K562 (cell line): ENCODE results near the gene LRRK1. TPM values are rescaled to one million over a fixed set of nuclear protein-coding genes. Genes with fewer than 3 reads are reported as not detected.
A peak's percentile ranks its signal among the peaks of the same experiment; 100 is the strongest.

ENCODE experiments used
- ATAC-seq: fragments of 200-7000 bp; cut with Tn5 transposase; 3 replicates; pipeline ENCODE4 v1.9.1; 2020; ENCODE audit warnings: moderate library complexity
- BruUV-seq: library from RNA; stranded (reverse); fragments of 400-500 nt; replicated peaks from 2 replicates; lab custom pipeline; 2021; lab: Mats Ljungman, UMichigan
- CTCF ChIA-PET: fragments of 300-600 bp; formaldehyde crosslinking; extraction: SDS; loops from one replicate; lab custom pipeline; 2021; ENCODE audit warnings: low intra/inter-chr PET ratio; lab: Yijun Ruan, JAX
- POLR2A ChIA-PET: fragments of 300-600, 350-650 bp; sonication (Branson Sonifier 250); formaldehyde crosslinking; extraction: SDS; loops from one replicate; lab custom pipeline; 2021; ENCODE audit warnings: antibody characterized with exemption, inconsistent platforms; lab: Yijun Ruan, JAX
- DNase-seq, 4 experiments: peaks; one replicate each; pipeline versions ENCODE4 v3.0.0 to v3.0.0-alpha.2; 2011 to 2018; ENCODE audit warnings: low spot score in 3 of 4, mixed read lengths in 3 of 4; ENCODE audit errors: extremely low read depth in 1 of 4
- FAIRE-seq: peaks from 2 replicates; lab custom pipeline; 2011; peaks lifted over from hg19 to GRCh38; lab: Jason Lieb, UNC
- H2AFZ ChIP-seq: 2 replicates; pipeline ENCODE4 v1.6.0; 2011; ENCODE audit warnings: low read depth, low read length, control low read depth, inconsistent platforms
- H3K27ac ChIP-seq: fragments of 200-600 bp; 3 replicates; pipeline ENCODE4 v1.8.0; 2011; ENCODE audit warnings: low read depth, mild to moderate bottlenecking, control low read depth, inconsistent platforms, low read length, moderate library complexity, mixed read lengths; ENCODE audit errors: extremely low read depth
- H3K27me3 ChIP-seq, 2 experiments: fragments of 300-600 bp in 1 of 2; 2 replicates in 1 of 2; 3 replicates in 1 of 2; pipeline versions ENCODE4 v1.6.0 to v1.8.0; 2011; ENCODE audit warnings: inconsistent platforms in 2 of 2, low read length in 2 of 2, mild to moderate bottlenecking in 1 of 2, mixed read lengths in 1 of 2, moderate library complexity in 1 of 2; ENCODE audit not compliant: control insufficient read depth in 2 of 2, insufficient read depth in 2 of 2
- H3K36me3 ChIP-seq: fragments of 300-600 bp; 3 replicates; pipeline ENCODE4 v1.8.0; 2011; ENCODE audit warnings: mild to moderate bottlenecking, low read length, inconsistent platforms; ENCODE audit not compliant: control insufficient read depth, insufficient read depth
- H3K4me1 ChIP-seq, 2 experiments: fragments of 200-600 bp in 1 of 2; replicated peaks in 1 of 2; 2 replicates in 1 of 2; 3 replicates in 1 of 2; pipeline versions ENCODE4 v1.5.1 to v1.8.0; 2011; ENCODE audit warnings: inconsistent platforms in 2 of 2, low read length in 2 of 2, mild to moderate bottlenecking in 1 of 2, mixed read lengths in 1 of 2, moderate library complexity in 1 of 2; ENCODE audit not compliant: control insufficient read depth in 2 of 2, insufficient read depth in 2 of 2
- H3K4me2 ChIP-seq: 2 replicates; pipeline ENCODE4 v1.6.1; 2011; ENCODE audit warnings: low read length, control low read depth, inconsistent platforms, mixed read lengths; ENCODE audit not compliant: insufficient read depth
- H3K4me3 ChIP-seq: fragments of 200-600 bp; sonication (generic), shearing (Covaris generic); 2 replicates; pipeline ENCODE4 v1.5.1; 2016; ENCODE audit warnings: control low read depth, inconsistent platforms
- H3K79me2 ChIP-seq: fragments of 200-600 bp; 3 replicates; pipeline ENCODE4 v1.8.0; 2011; ENCODE audit warnings: low read length, inconsistent platforms; ENCODE audit not compliant: control insufficient read depth, insufficient read depth
- H3K9ac ChIP-seq, 2 experiments: 2 replicates each; pipeline versions ENCODE4 v1.6.0 to v1.6.1; 2011; ENCODE audit warnings: low read depth in 2 of 2, low read length in 2 of 2, control low read depth in 1 of 2, inconsistent platforms in 1 of 2, mild to moderate bottlenecking in 1 of 2, mixed read lengths in 1 of 2; ENCODE audit not compliant: insufficient read depth in 1 of 2
- H3K9me1 ChIP-seq: one replicate; pipeline ENCODE4 v1.6.0; 2011; ENCODE audit warnings: inconsistent platforms, mild to moderate bottlenecking, low read length, moderate library complexity; ENCODE audit not compliant: control insufficient read depth, insufficient read depth
- H3K9me3 ChIP-seq: replicated peaks from 2 replicates; pipeline ENCODE4 v1.5.1; 2011; ENCODE audit warnings: low read depth, low read length, inconsistent platforms; ENCODE audit not compliant: control insufficient read depth, insufficient read depth
- H4K20me1 ChIP-seq: replicated peaks from 2 replicates; pipeline ENCODE4 v1.6.1; 2011; ENCODE audit warnings: low read length, inconsistent platforms, mixed read lengths; ENCODE audit not compliant: control insufficient read depth, insufficient read depth
- ARID1B ChIP-seq: fragments of 450-650 bp; IDR thresholded peaks from 2 replicates; pipeline ENCODE4 v1.6.1; 2016; ENCODE audit warnings: antibody characterized with exemption, mild to moderate bottlenecking, inconsistent platforms
- ARID4B ChIP-seq: sonication (generic); formaldehyde crosslinking; IDR thresholded peaks from 2 replicates; pipeline ENCODE4 v1.8.0; 2022; ENCODE audit warnings: mild to moderate bottlenecking, missing genetic modification reagents
- KLF16 ChIP-seq: IDR thresholded peaks from 2 replicates; pipeline ENCODE4 v1.6.1; 2016; ENCODE audit warnings: antibody characterized with exemption
- MBD2 ChIP-seq: sonication (generic); IDR thresholded peaks from 2 replicates; pipeline ENCODE4 v1.6.1; 2016; ENCODE audit warnings: low read depth, borderline replicate concordance
- SETDB1 ChIP-seq: IDR thresholded peaks from one replicate; pipeline ENCODE4 v1.6.1; 2012; ENCODE audit warnings: low read length, control low read depth, inconsistent platforms
- TFAM ChIP-seq: fragments of 250-450 bp; sonication (Bioruptor Pico); conservative IDR thresholded peaks from 2 replicates; pipeline ENCODE4 v1.5.0; 2021; ENCODE audit warnings: mild to moderate bottlenecking, moderate library complexity
- ZBTB33 ChIP-seq: sonication (generic); formaldehyde crosslinking; IDR thresholded peaks from 2 replicates; pipeline ENCODE4 v1.8.1; 2023; ENCODE audit warnings: mild to moderate bottlenecking, missing genetic modification reagents
- ZC3H11A ChIP-seq: IDR thresholded peaks from 2 replicates; pipeline ENCODE4 v1.6.1; 2012; ENCODE audit warnings: low read depth, low read length, improper control_type of control experiment
- ZFPM2 ChIP-seq: fragments of 250-450 bp; sonication (Bioruptor Pico); IDR thresholded peaks from 2 replicates; pipeline ENCODE4 v1.5.1; 2022; ENCODE audit warnings: mild to moderate bottlenecking
- WGBS: fragments of 100-300 bp; shearing (Covaris generic); methylation state at CpG from one replicate; pipeline ENCODE4 v1.1.6; 2016; ENCODE audit warnings: low coverage, mixed read lengths; ENCODE audit not compliant: insufficient coverage; ENCODE audit errors: missing lambda C conversion rate; 5-methylcytosine and 5-hydroxymethylcytosine counted together
- in situ Hi-C: fragments of 300-500 bp; cut with MboI; formaldehyde crosslinking; loops from 4 replicates; pipeline ENCODE4 v1.15.0; 2018; ENCODE audit warnings: inconsistent platforms, mixed read lengths
- intact Hi-C: fragments of 100-400 bp; cut with micrococcal nuclease; formaldehyde crosslinking; loops from 2 replicates; pipeline ENCODE4 v1.14.2; 2022
- polyA plus RNA-seq, 8 experiments: library from polyadenylated mRNA; depleted of rRNA in 4 of 8; stranded (reverse) in 5 of 8; unstranded in 3 of 8; fragments of >200 nt; fragmentation: Nextera tagmentation in 2 of 8; fragmentation: Illumina TruSeq in 1 of 8; extraction: Ambion mirVana in 2 of 8; extraction: Trizol in 1 of 8; gene quantifications; 2 replicates each; pipeline versions ENCODE4 v1.2.1 to v1.2.3, GENCODE V29; 2011 to 2014; ENCODE audit warnings: inconsistent platforms in 1 of 8, missing spikeins in 1 of 8
- total RNA-seq, 7 experiments: library from RNA; depleted of rRNA in 6 of 7; stranded (reverse); fragments of >200 nt in 6 of 7; fragmentation: Illumina TruSeq in 2 of 7; extraction: Trizol in 2 of 7; gene quantifications; 2 replicates each; pipeline versions ENCODE4 v1.2.1 to v1.2.3, GENCODE V29; 2011 to 2021; ENCODE audit warnings: low replicate concordance in 1 of 7

Gene LRRK1
- total and polyA plus RNA-seq, 9 of the 15 experiments (the other 6 are each of a cell fraction or from before 2014, with no cell fraction given): 0.01 to 1.5 (median 0.11) TPM

GRCh38 chr15:100973351-100974111, 54.4 kb downstream of the LRRK1 start:
- Histone ChIP-seq H3K4me3 (no peak overlapping the region), H3K4me1 (peaks cover 0 to 11% of the 10 kb centered on the region in 2 experiments; a peak in 2 of 5 replicates), H2AFZ (no peak overlapping the region), H3K27me3 (peaks cover 0 to 16% of the 10 kb centered on the region in 2 experiments; a peak in 3 of 5 replicates), H3K36me3 (no peaks in the 10 kb centered on the region), H4K20me1 (no peaks in the 10 kb centered on the region), H3K27ac (no peak overlapping the region), H3K9ac (no peak overlapping the region), H3K9me1 (no peaks in the 10 kb centered on the region), H3K9me3 (no peaks in the 10 kb centered on the region), H3K4me2 (no peak overlapping the region), H3K79me2 (no peaks in the 10 kb centered on the region)
- FAIRE-seq: no peak
- DNase-seq: no peak
- POLR2A ChIA-PET: no interaction called here
- CTCF ChIA-PET: no interaction called here
- TF ChIP-seq ARID1B (no peak), KLF16 (no peak), TFAM (CRISPR knock-in tag) (no peak)
- no peak for ATAC-seq
- BruUV-seq: no TSS peak
- 55% methylated on average over 51 of the region's 90 CpGs for WGBS
- in situ Hi-C loops (no loop called here), intact Hi-C loops (no loop called here)

GRCh38 chr15:100975043-100975442, 55.9 kb downstream of the LRRK1 start:
- Histone ChIP-seq H3K27me3 (peaks cover 0 to 16% of the 10 kb centered on the region in 2 experiments; a peak in 3 of 5 replicates), H3K79me2 (no peaks in the 10 kb centered on the region), H3K9ac (0 out of 4 replicates have a peak overlapping the region, but pooled peaks of 1 of the 2 experiments have one; percentile 33), H3K9me1 (no peaks in the 10 kb centered on the region), H2AFZ (no peak overlapping the region), H3K9me3 (no peaks in the 10 kb centered on the region), H3K36me3 (no peaks in the 10 kb centered on the region), H3K4me1 (peaks cover 0 to 11% of the 10 kb centered on the region in 2 experiments; a peak in 2 of 5 replicates), H3K27ac (no peak overlapping the region), H3K4me3 (no peak overlapping the region), H3K4me2 (no peak overlapping the region), H4K20me1 (no peaks in the 10 kb centered on the region)
- FAIRE-seq: no peak
- intact Hi-C loops: no loop called here
- ChIA-PET CTCF (no interaction called here), POLR2A (no interaction called here)
- ATAC-seq: no peak
- in situ Hi-C loops: no loop called here
- DNase-seq: no peak
- BruUV-seq: no TSS peak
- 2% methylated on average over 4 of the region's 4 CpGs for WGBS
- TF ChIP-seq ZC3H11A (no peak), ZFPM2 (CRISPR knock-in tag) (no peak), MBD2 (no peak), ZBTB33 (CRISPR knock-in tag) (no peak), ARID4B (CRISPR knock-in tag) (no peak), SETDB1 (no peak)
